HG03045 (cell line): ENCODE measurements around the gene CNKSR3.

Experiments used
- ATAC-seq: cut with Tn5 transposase; IDR thresholded peaks from one replicate; pipeline ENCODE4 v1.9.1; 2021; ENCODE audit warnings: mild to moderate bottlenecking, moderate library complexity; ENCODE audit not compliant: unreplicated experiment

Gene CNKSR3

GRCh38 chr6:154458565-154459470, 51.7 kb downstream of the CNKSR3 start:
- no peak for ATAC-seq

- no peak for ATAC-seq
These were observed 52.6 kb downstream of the CNKSR3 start for GRCh38 chr6:154457881-154458284.

- ATAC-seq: no peak
These were observed 53.3 kb downstream of the CNKSR3 start for GRCh38 chr6:154457046-154457713.

- no peak for ATAC-seq
These were observed 57.2 kb downstream of the CNKSR3 start for GRCh38 chr6:154453329-154453728.

GRCh38 chr6:154450498-154450897, 60.0 kb downstream of the CNKSR3 start:
- ATAC-seq: no peak

- ATAC-seq: no peak
These were observed 61.9 kb downstream of the CNKSR3 start for GRCh38 chr6:154448448-154449096.

GRCh38 chr6:154447954-154448353, 62.5 kb downstream of the CNKSR3 start:
- no peak for ATAC-seq

- ATAC-seq: no peak
These were observed 63.5 kb downstream of the CNKSR3 start for GRCh38 chr6:154446984-154447383.

- ATAC-seq: no peak
These were observed 65.1 kb downstream of the CNKSR3 start for GRCh38 chr6:154445417-154445816.

GRCh38 chr6:154441995-154442310, 68.5 kb downstream of the CNKSR3 start:
- no peak for ATAC-seq

GRCh38 chr6:154440422-154441043, 70.0 kb downstream of the CNKSR3 start:
- no peak for ATAC-seq

- no peak for ATAC-seq
These were observed 70.5 kb downstream of the CNKSR3 start for GRCh38 chr6:154440022-154440421.

- no peak for ATAC-seq
These were observed 71.5 kb downstream of the CNKSR3 start for GRCh38 chr6:154438882-154439415.

- ATAC-seq: no peak
These were observed 75.0 kb downstream of the CNKSR3 start for GRCh38 chr6:154435400-154435945.

GRCh38 chr6:154434662-154435061, 75.8 kb downstream of the CNKSR3 start:
- ATAC-seq: no peak

- no peak for ATAC-seq
These were observed 76.8 kb downstream of the CNKSR3 start for GRCh38 chr6:154433477-154434241.

- no peak for ATAC-seq
These were observed 77.7 kb downstream of the CNKSR3 start for GRCh38 chr6:154432533-154433476.

- no peak for ATAC-seq
These were observed 80.0 kb downstream of the CNKSR3 start for GRCh38 chr6:154430481-154430919.

- ATAC-seq: no peak
These were observed 80.8 kb downstream of the CNKSR3 start for GRCh38 chr6:154429711-154430110.
